Measurements from ENCODE around the gene SETDB1. TPM values are rescaled to one million over a fixed set of nuclear protein-coding genes. Genes with fewer than 3 reads are reported as not detected.

Gene SETDB1
- total and polyA plus RNA-seq, 2 of the 13 experiments (the other 11 are each of a cell fraction or from before 2014, with no cell fraction given) = 33.1 to 34.6 TPM

GRCh38 chr1:150999051-150999674, 73.0 kb downstream of the SETDB1 start (continued):
- TF ChIP-seq KIAA2018 (CRISPR knock-in tag; IDR thresholded peaks at IDR 0.05; ENCODE audit: borderline replicate concordance) (no peak), AGO2 (optimal IDR thresholded peaks at IDR 0.05; ENCODE audit: low read depth, low read length) (no peak), ZMYM3 (CRISPR knock-in tag; IDR thresholded peaks at IDR 0.05) (no peak), ELF4 (CRISPR knock-in tag; IDR thresholded peaks at IDR 0.05; ENCODE audit: borderline replicate concordance) (no peak), AGO1 (IDR thresholded peaks at IDR 0.05; ENCODE audit: low read depth, low read length, poor library complexity, severe bottlenecking) (no peak), ZNF614 (CRISPR knock-in tag; IDR thresholded peaks at IDR 0.05; ENCODE audit: borderline replicate concordance) (no peak), SSRP1 (CRISPR knock-in tag; IDR thresholded peaks at IDR 0.05) (no peak), CERS6 (CRISPR knock-in tag; IDR thresholded peaks at IDR 0.05) (no peak), RFX5 (IDR thresholded peaks at IDR 0.05; ENCODE audit: low read depth, low read length) (no peak), ZBTB38 (CRISPR knock-in tag; IDR thresholded peaks at IDR 0.05) (no peak), IKZF1 (IDR thresholded peaks at IDR 0.05) (no peak), ZNF768 (CRISPR knock-in tag; IDR thresholded peaks at IDR 0.05) (no peak)
- TF ChIP-seq, protein P1, sequence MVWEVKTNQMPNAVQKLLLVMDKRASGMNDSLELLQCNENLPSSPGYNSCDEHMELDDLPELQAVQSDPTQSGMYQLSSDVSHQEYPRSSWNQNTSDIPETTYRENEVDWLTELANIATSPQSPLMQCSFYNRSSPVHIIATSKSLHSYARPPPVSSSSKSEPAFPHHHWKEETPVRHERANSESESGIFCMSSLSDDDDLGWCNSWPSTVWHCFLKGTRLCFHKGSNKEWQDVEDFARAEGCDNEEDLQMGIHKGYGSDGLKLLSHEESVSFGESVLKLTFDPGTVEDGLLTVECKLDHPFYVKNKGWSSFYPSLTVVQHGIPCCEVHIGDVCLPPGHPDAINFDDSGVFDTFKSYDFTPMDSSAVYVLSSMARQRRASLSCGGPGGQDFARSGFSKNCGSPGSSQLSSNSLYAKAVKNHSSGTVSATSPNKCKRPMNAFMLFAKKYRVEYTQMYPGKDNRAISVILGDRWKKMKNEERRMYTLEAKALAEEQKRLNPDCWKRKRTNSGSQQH (CRISPR knock-in tag; IDR thresholded peaks at IDR 0.05; ENCODE audit: low read depth) = no peak
